IMR-90 (cell line): Measurements from ENCODE around the gene HORMAD2. TPM values are rescaled to one million over a fixed set of nuclear protein-coding genes. Genes with fewer than 3 reads are reported as not detected.

Experiments
- ATAC-seq: fragments of 200-7000 bp; cut with Tn5 transposase; 2 replicates; pipeline ENCODE4 v1.9.1; 2020; ENCODE audit warnings: low read depth, mild to moderate bottlenecking, moderate library complexity
- BruUV-seq: library from RNA; stranded (reverse); fragments of 400-500 nt; replicated peaks from 2 replicates; lab custom pipeline; 2021; lab: Mats Ljungman, UMichigan
- CTCF ChIA-PET: fragments of 300-600 bp; formaldehyde crosslinking; extraction: SDS; loops from one replicate; lab custom pipeline; 2021; ENCODE audit warnings: antibody characterized with exemption; lab: Yijun Ruan, JAX
- POLR2A ChIA-PET: fragments of 300-600 bp; sonication (Branson Sonifier 250); formaldehyde crosslinking; loops from one replicate; lab custom pipeline; 2022; ENCODE audit warnings: antibody characterized with exemption; ENCODE audit not compliant: unreplicated experiment; lab: Charles Lee
- DNase-seq: peaks from one replicate; pipeline ENCODE4 v3.0.0; 2013
- H2AFZ ChIP-seq: replicated peaks from 2 replicates; pipeline ENCODE3; 2013; ENCODE audit warnings: low read length, mild to moderate bottlenecking; ENCODE audit not compliant: poor library complexity
- H2AK5ac ChIP-seq: 2 replicates; pipeline ENCODE4 v1.6.1; 2013; ENCODE audit warnings: low read depth, low read length, inconsistent platforms
- H2AK9ac ChIP-seq: replicated peaks from 2 replicates; pipeline ENCODE3; 2013; ENCODE audit warnings: mild to moderate bottlenecking, low read depth, low read length, moderate library complexity; ENCODE audit not compliant: poor library complexity
- H2BK120ac ChIP-seq: 2 replicates; pipeline ENCODE4 v1.6.1; 2013; ENCODE audit warnings: low read depth, low read length, inconsistent platforms
- H2BK15ac ChIP-seq: 3 replicates; pipeline ENCODE4 v1.6.1; 2013; ENCODE audit warnings: low read depth, low read length, inconsistent platforms
- H2BK20ac ChIP-seq: 2 replicates; pipeline ENCODE4 v1.6.1; 2013; ENCODE audit warnings: low read depth, mild to moderate bottlenecking, inconsistent platforms, low read length, moderate library complexity
- H2BK5ac ChIP-seq: 2 replicates; pipeline ENCODE4 v1.6.1; 2013; ENCODE audit warnings: mild to moderate bottlenecking, low read depth, low read length, inconsistent platforms; ENCODE audit not compliant: poor library complexity, severe bottlenecking
- H3K14ac ChIP-seq: replicated peaks from 2 replicates; pipeline ENCODE4 v1.6.1; 2013; ENCODE audit warnings: low read depth, low read length, inconsistent platforms
- H3K18ac ChIP-seq: 2 replicates; pipeline ENCODE4 v1.6.1; 2013; ENCODE audit warnings: low read depth, low read length, control low read depth
- H3K23ac ChIP-seq: 2 replicates; pipeline ENCODE4 v1.6.1; 2013; ENCODE audit warnings: low read depth, low read length, inconsistent platforms
- H3K27ac ChIP-seq: 2 replicates; pipeline ENCODE4 v1.5.1; 2013; ENCODE audit warnings: mild to moderate bottlenecking, control low read depth, low read length; ENCODE audit not compliant: insufficient read depth
- H3K27me3 ChIP-seq: 2 replicates; pipeline ENCODE4 v1.6.1; 2013; ENCODE audit warnings: low read length; ENCODE audit not compliant: control insufficient read depth, insufficient read depth
- H3K36me3 ChIP-seq: 2 replicates; pipeline ENCODE4 v1.6.1; 2013; ENCODE audit warnings: low read length, mixed read lengths; ENCODE audit not compliant: control insufficient read depth, insufficient read depth
- H3K4ac ChIP-seq: 2 replicates; pipeline ENCODE4 v1.6.1; 2013; ENCODE audit warnings: low read depth, low read length, inconsistent platforms
- H3K4me1 ChIP-seq: 2 replicates; pipeline ENCODE4 v1.6.1; 2013; ENCODE audit warnings: low read length, mixed read lengths; ENCODE audit not compliant: control insufficient read depth, insufficient read depth
- H3K4me2 ChIP-seq: 2 replicates; pipeline ENCODE4 v1.6.1; 2013; ENCODE audit warnings: low read depth, mild to moderate bottlenecking, control low read depth, low read length, moderate library complexity
- H3K4me3 ChIP-seq: 2 replicates; pipeline ENCODE4 v1.5.1; 2013; ENCODE audit warnings: low read depth, mild to moderate bottlenecking, control low read depth, low read length, moderate library complexity; ENCODE audit not compliant: insufficient read depth
- H3K56ac ChIP-seq: 2 replicates; pipeline ENCODE4 v1.6.1; 2013; ENCODE audit warnings: low read length, inconsistent platforms; ENCODE audit not compliant: insufficient read depth; ENCODE audit errors: extremely low read depth
- H3K79me1 ChIP-seq, 2 experiments: 2 replicates each; pipeline ENCODE4 v1.6.1; 2013; ENCODE audit warnings: low read length in 2 of 2, inconsistent platforms in 1 of 2, low read depth in 1 of 2
- H3K9ac ChIP-seq: 2 replicates; pipeline ENCODE4 v1.6.1; 2013; ENCODE audit warnings: low read depth, low read length, control low read depth
- H3K9me1 ChIP-seq: 2 replicates; pipeline ENCODE4 v1.6.1; 2013; ENCODE audit warnings: low read length, inconsistent platforms; ENCODE audit not compliant: insufficient read depth
- H3K9me3 ChIP-seq: 2 replicates; pipeline ENCODE4 v1.6.1; 2013; ENCODE audit warnings: low read length; ENCODE audit not compliant: control insufficient read depth, insufficient read depth
- H4K20me1 ChIP-seq: 2 replicates; pipeline ENCODE4 v1.6.1; 2013; ENCODE audit warnings: low read length, inconsistent platforms; ENCODE audit not compliant: insufficient read depth
- H4K5ac ChIP-seq: 2 replicates; pipeline ENCODE4 v1.6.1; 2013; ENCODE audit warnings: mild to moderate bottlenecking, low read depth, low read length, control low read depth
- H4K8ac ChIP-seq, 2 experiments: 2 replicates each; pipeline ENCODE4 v1.6.1; 2013; ENCODE audit warnings: low read depth in 2 of 2, low read length in 2 of 2, control low read depth in 1 of 2, inconsistent platforms in 1 of 2
- H4K91ac ChIP-seq: 2 replicates; pipeline ENCODE4 v1.6.1; 2013; ENCODE audit warnings: low read depth, low read length, inconsistent platforms; ENCODE audit not compliant: insufficient read depth
- BHLHE40 ChIP-seq: fragments of 150-350 bp; IDR thresholded peaks from 2 replicates; pipeline ENCODE4 v1.6.1; 2016; ENCODE audit warnings: mild to moderate bottlenecking, low read depth, low read length
- CEBPB ChIP-seq: IDR thresholded peaks from 2 replicates; pipeline ENCODE4 v1.6.1; 2012; ENCODE audit warnings: low read depth, low read length, improper control_type of control experiment
- CHD1 ChIP-seq: IDR thresholded peaks from 2 replicates; pipeline ENCODE4 v1.6.1; 2012; ENCODE audit warnings: low read depth, low read length, improper control_type of control experiment
- FOS ChIP-seq: fragments of 150-350 bp; IDR thresholded peaks from 2 replicates; pipeline ENCODE4 v1.6.1; 2016; ENCODE audit warnings: low read depth, low read length
- MAFK ChIP-seq: IDR thresholded peaks from 2 replicates; pipeline ENCODE4 v1.6.1; 2012; ENCODE audit warnings: low read depth, low read length, improper control_type of control experiment
- MAZ ChIP-seq: IDR thresholded peaks from 2 replicates; pipeline ENCODE4 v1.6.1; 2012; ENCODE audit warnings: low read depth, mild to moderate bottlenecking, low read length, improper control_type of control experiment, moderate library complexity, borderline replicate concordance
- MXI1 ChIP-seq: IDR thresholded peaks from 2 replicates; pipeline ENCODE4 v1.6.1; 2012; ENCODE audit warnings: low read depth, mild to moderate bottlenecking, low read length, moderate library complexity, borderline replicate concordance
- NFE2L2 ChIP-seq: fragments of 150-350 bp; IDR thresholded peaks from 2 replicates; pipeline ENCODE4 v1.6.1; 2016; ENCODE audit warnings: low read depth, mild to moderate bottlenecking, low read length
- POLR2A ChIP-seq: IDR thresholded peaks from 2 replicates; pipeline ENCODE4 v1.6.1; 2012; ENCODE audit warnings: mild to moderate bottlenecking, low read depth, low read length
- RAD21 ChIP-seq: IDR thresholded peaks from 2 replicates; pipeline ENCODE4 v1.6.1; 2012; ENCODE audit warnings: low read length, improper control_type of control experiment
- RCOR1 ChIP-seq: IDR thresholded peaks from 2 replicates; pipeline ENCODE4 v1.6.1; 2012; ENCODE audit warnings: mild to moderate bottlenecking, low read length, improper control_type of control experiment; ENCODE audit not compliant: insufficient replicate concordance
- RFX5 ChIP-seq: IDR thresholded peaks from 2 replicates; pipeline ENCODE4 v1.8.0; 2012; ENCODE audit warnings: low read depth, mild to moderate bottlenecking, low read length, moderate library complexity
- SMC3 ChIP-seq: fragments of 150-350 bp; IDR thresholded peaks from 2 replicates; pipeline ENCODE4 v1.6.1; 2016; ENCODE audit warnings: low read depth, mild to moderate bottlenecking, antibody characterized with exemption, low read length, moderate library complexity
- WGBS, 2 experiments: methylation state at CpG; one replicate each; pipeline versions ENCODE4 v1.1.5 to v1.1.7; 2013; ENCODE audit warnings: missing lambda C conversion rate in 2 of 2; ENCODE audit not compliant: insufficient read length in 1 of 2; ENCODE audit errors: extremely low coverage in 2 of 2; 5-methylcytosine and 5-hydroxymethylcytosine counted together
- dilution Hi-C: fragments of 300-500 bp; cut with HindIII; formaldehyde crosslinking; loops from one replicate; pipeline ENCODE4 v1.14.3; 2018; ENCODE audit warnings: low sequenced_read_pairs; ENCODE audit not compliant: unreplicated experiment
- in situ Hi-C: fragments of 300-500 bp; cut with MboI; formaldehyde crosslinking; loops from 3 replicates; pipeline ENCODE4 v1.14.3; 2019; ENCODE audit warnings: low sequenced_read_pairs, inconsistent platforms, mixed read lengths
- intact Hi-C: fragments of 100-400 bp; cut with micrococcal nuclease; formaldehyde crosslinking; loops from 2 replicates; pipeline ENCODE4 v1.10.0; 2022
- polyA plus RNA-seq, 3 experiments: library from polyadenylated mRNA; depleted of rRNA; stranded (reverse); fragments of >200 nt; gene quantifications; 2 replicates each; pipeline ENCODE4 v1.2.3, GENCODE V29; 2012; ENCODE audit warnings: low replicate concordance in 1 of 3
- total RNA-seq: library from RNA; depleted of rRNA; stranded (reverse); fragments of >200 nt; gene quantifications from 2 replicates; pipeline ENCODE4 v1.2.3, GENCODE V29; 2012
- TF ChIP-seq, protein P1 (sequence below): fragments of 150-350 bp; IDR thresholded peaks from 2 replicates; pipeline ENCODE4 v1.6.1; 2016; ENCODE audit warnings: low read depth, mild to moderate bottlenecking, low read length, moderate library complexity, borderline replicate concordance
- TF ChIP-seq, protein P2 (sequence below): fragments of 150-350 bp; IDR thresholded peaks from 2 replicates; pipeline ENCODE4 v1.6.1; 2017; ENCODE audit warnings: mild to moderate bottlenecking, antibody characterized with exemption, low read length, low read depth
- TF ChIP-seq, protein P3 (sequence below): conservative IDR thresholded peaks from 2 replicates; pipeline ENCODE4 v1.5.1; 2012; ENCODE audit warnings: mild to moderate bottlenecking, low read depth, low read length, improper control_type of control experiment

Gene HORMAD2
- total and polyA plus RNA-seq, 2 of the 4 experiments (the other 2 are of a cell fraction), result not detected

DNA sequence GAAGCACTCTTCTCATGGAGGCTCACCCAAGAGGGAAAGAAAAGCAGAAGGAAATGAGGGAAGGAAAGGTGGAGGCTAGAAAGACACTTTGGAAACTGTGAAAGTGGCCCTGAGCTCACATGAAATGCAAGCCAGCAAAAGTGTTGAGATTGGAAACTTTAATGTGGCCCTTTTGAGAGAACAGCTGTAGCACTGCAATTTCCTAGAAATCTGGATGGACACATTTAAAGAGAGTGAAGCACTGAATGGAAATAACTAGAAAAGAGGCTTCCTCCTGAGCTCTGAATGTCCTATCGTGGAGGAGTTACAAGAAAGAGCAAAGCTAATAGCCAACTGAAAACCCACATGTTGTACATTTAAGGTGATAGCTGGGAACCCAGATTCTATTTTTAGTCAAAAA is 110.3 kb downstream of the HORMAD2 start:
- Histone ChIP-seq H3K27ac (peak overlapping the region; percentile 39; the same call in 1 of the 2 replicates), H2BK15ac (peak overlapping the region; percentile 46), H2BK5ac (peak overlapping the region; percentile 43), H2AK9ac (no peak overlapping the region), H3K4me1 (peaks cover 27% of the 10 kb centered on the region), H3K56ac (no peak overlapping the region), H3K36me3 (no peaks in the 10 kb centered on the region), H2BK20ac (peak overlapping the region; percentile 90), H2BK120ac (peak overlapping the region; percentile 90), H2AFZ (peak overlapping the region; percentile 3), H4K5ac (peak overlapping the region; percentile 94), H3K27me3 (no peaks in the 10 kb centered on the region), H4K8ac (peak overlapping the region; percentile 77 to 80), H3K23ac (peak overlapping the region; percentile 61; the same call in 1 of the 2 replicates), H3K4me3 (no peak overlapping the region), H3K9ac (peak overlapping the region; percentile 9; the same call in 1 of the 2 replicates), H3K4ac (peak overlapping the region; percentile 81), H3K14ac (peak overlapping the region; percentile 78), H4K91ac (peak overlapping the region; percentile 87), H2AK5ac (peak overlapping the region; percentile 77), H3K9me1 (peaks cover 12% of the 10 kb centered on the region), H3K4me2 (no peak overlapping the region), H3K79me1 (no peaks in the 10 kb centered on the region), H3K9me3 (no peaks in the 10 kb centered on the region), H4K20me1 (no peaks in the 10 kb centered on the region), H3K18ac (peak overlapping the region; percentile 98)
- TF ChIP-seq MXI1 (no peak), SMC3 (no peak), NFE2L2 (no peak), CHD1 (no peak), BHLHE40 (no peak), FOS (no peak), MAZ (no peak), CEBPB (no peak), RAD21 (no peak), POLR2A (no peak), MAFK (no peak), RFX5 (no peak), RCOR1 (no peak)
- TF ChIP-seq, protein P1, sequence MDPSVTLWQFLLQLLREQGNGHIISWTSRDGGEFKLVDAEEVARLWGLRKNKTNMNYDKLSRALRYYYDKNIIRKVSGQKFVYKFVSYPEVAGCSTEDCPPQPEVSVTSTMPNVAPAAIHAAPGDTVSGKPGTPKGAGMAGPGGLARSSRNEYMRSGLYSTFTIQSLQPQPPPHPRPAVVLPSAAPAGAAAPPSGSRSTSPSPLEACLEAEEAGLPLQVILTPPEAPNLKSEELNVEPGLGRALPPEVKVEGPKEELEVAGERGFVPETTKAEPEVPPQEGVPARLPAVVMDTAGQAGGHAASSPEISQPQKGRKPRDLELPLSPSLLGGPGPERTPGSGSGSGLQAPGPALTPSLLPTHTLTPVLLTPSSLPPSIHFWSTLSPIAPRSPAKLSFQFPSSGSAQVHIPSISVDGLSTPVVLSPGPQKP, result no peak
- TF ChIP-seq, protein P2, sequence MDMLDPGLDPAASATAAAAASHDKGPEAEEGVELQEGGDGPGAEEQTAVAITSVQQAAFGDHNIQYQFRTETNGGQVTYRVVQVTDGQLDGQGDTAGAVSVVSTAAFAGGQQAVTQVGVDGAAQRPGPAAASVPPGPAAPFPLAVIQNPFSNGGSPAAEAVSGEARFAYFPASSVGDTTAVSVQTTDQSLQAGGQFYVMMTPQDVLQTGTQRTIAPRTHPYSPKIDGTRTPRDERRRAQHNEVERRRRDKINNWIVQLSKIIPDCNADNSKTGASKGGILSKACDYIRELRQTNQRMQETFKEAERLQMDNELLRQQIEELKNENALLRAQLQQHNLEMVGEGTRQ, result no peak
- TF ChIP-seq, protein P3, sequence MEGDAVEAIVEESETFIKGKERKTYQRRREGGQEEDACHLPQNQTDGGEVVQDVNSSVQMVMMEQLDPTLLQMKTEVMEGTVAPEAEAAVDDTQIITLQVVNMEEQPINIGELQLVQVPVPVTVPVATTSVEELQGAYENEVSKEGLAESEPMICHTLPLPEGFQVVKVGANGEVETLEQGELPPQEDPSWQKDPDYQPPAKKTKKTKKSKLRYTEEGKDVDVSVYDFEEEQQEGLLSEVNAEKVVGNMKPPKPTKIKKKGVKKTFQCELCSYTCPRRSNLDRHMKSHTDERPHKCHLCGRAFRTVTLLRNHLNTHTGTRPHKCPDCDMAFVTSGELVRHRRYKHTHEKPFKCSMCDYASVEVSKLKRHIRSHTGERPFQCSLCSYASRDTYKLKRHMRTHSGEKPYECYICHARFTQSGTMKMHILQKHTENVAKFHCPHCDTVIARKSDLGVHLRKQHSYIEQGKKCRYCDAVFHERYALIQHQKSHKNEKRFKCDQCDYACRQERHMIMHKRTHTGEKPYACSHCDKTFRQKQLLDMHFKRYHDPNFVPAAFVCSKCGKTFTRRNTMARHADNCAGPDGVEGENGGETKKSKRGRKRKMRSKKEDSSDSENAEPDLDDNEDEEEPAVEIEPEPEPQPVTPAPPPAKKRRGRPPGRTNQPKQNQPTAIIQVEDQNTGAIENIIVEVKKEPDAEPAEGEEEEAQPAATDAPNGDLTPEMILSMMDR, result no peak
- intact Hi-C loops, result no loop called here
- ATAC-seq (no peak), DNase-seq (no peak)
- no TSS peak for BruUV-seq
- dilution Hi-C loops, result no loop called here
- in situ Hi-C loops, result no loop called here
- POLR2A ChIA-PET, result interaction anchor here (0.8 kb wide), 1 partner anchor 14 kb away, joined by 5 read pairs; no protein-coding TSS in a partner anchor
- CTCF ChIA-PET, result interaction anchor here (0.7 to 0.9 kb wide), 2 partner anchors 65 to 82 kb away, joined by 3 to 6 read pairs; no protein-coding TSS in a partner anchor
- 60% methylated on average over 1 of the region's 1 CpG; no CpG with 5 or more reads in 1 of the 2 experiments for WGBS, 2 experiments
